Measurements from ENCODE around the gene WBP1.

WBP1 gene

DNA sequence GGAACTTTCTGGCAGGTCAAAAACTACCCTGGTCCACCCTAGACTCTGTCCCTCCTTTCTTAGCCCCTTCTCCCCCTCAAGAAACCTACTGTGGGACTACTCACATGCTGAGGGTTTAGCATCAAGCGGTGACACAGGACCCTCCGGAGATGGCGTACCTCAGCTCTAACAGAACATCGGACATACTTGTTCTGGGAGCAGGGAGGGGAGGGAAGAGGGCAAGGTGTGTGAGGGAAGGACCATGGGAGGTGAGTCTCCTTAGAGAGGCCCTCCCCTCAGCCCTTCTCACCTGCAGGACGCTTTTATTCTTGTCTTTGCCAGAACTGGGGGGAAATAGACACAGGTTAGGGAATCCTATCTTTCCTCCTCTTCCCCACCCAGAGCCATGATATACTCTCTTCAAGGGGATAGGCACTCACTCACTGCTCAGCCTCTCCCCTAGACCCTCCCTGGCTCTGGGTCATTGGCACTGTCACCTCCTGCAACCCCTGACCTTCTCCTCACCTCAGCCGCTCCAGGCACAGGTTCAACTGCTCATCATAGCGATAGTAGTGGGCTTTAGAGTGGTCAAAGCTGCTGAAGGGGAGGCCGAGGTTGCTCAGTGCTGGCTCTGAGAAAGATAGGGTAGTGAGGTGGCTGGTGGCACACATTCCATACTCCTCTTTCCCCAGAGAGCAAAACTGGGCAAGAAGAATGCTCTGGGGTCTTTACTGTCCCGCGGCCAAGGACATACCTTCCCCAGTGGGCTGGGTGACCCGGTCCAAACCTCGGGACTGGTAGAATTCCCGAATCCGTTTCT, 47.4 kb downstream of the WBP1 start:
- DNase-seq, result no peak

DNA sequence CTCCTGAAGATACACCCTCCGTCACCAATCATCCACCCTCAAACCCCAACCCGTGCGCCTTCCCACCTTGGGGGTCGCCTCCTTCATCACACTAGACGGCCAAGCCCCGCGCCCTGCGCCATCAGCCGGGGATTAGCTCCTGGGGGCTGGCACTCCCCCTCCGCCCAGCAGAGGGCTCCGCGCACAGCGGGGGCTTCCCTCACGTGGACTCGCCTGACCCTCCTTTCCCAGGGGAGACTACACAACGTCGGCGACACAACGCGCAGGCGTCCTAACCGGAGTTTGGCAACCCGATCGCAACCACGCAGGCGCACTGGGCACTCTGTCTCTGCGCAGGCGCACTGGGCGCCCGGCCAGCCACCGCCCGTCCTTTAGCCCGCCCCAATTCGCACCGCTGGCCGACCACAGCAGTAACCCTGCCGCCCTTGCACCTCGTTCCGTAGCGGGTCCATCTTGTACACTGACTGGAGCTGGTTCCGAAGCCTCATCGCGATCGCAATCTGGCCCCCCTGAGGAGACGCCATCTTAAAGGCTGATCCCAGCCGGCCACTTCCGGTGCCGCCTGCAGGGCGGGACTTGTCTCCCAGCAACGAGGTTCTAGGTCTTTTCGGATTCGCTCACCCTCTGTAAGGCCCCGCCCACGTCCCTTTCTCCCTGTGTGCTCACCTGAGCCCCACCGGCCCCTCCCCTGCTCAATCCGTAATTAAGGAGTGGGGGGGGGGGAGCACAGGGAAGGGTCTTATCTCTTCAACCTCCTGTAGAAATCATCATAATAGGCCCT, 49.1 kb downstream of the WBP1 start, which contains the start of gene PCGF1:
PCGF1 (minus strand) TSS at position 551 of the 781 bp plus-strand sequence; CDS start at position 524, 27 bp downstream.
- peak; percentile 99 for DNase-seq

DNA sequence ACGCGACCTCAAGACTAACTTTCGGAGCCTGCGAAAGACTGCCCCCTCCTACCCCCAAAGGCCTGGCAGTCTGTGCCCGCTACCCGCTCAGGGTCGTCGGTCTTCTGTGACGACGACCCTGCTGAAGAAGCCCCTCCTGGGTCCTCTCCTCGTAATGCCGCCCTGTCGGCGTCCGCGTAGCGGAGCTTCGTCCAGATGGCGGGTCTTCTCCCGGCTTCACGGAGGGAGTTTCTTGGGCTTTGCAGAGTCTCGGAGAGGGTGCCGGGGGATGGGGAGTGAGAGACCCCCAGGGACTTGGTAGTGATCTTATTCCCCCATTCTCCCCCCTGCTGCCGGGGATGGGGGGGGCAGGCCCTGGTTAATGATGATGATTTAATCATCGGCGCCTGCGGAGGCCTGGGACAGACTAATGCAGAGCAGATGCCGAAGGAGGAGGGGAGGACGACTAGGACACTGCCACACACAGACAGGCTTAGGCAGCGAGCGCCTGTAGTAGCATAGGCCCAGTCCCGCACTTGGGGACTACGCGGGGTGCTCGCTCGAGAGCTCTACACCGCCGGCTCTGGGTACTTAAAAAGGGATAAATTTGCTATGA, 49.8 kb downstream of the WBP1 start:
- peak; percentile 94 for DNase-seq

DNA sequence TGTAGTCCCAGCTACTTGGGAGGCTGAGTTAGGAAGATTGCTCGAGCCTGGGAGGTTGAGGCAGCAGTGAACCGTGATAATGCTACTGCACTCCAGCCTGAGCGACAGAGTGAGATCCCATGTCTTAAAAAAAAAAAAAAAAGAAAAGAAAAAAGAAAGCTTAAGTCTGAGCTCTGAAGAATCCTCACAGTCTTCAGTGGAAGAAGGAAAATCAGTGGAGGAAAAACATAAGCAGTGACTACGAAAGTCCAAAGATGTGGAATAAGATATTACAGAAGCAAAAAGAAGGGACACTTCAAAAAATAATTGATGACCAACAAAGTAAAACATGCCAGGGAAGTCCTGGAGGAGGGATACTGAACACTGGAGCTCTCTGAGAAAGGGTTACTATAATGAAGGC, 52.0 kb downstream of the WBP1 start:
- DNase-seq, result no peak
